Activated naive CD8-positive, alpha-beta T cell treated with anti-CD3 and anti-CD28 coated beads, Interleukin-2, amount 50 U/mL, for 16 hours (primary cell): ENCODE data around the gene RAD51B.

Experiments used
- DNase-seq: peaks from one replicate; pipeline ENCODE4 v3.0.0-alpha.2; 2020; ENCODE audit warnings: low read depth, low spot score

RAD51B gene

GRCh38 chr14:68322940-68323620 is 503.5 kb downstream of the RAD51B start:
- no peak for DNase-seq

DNA sequence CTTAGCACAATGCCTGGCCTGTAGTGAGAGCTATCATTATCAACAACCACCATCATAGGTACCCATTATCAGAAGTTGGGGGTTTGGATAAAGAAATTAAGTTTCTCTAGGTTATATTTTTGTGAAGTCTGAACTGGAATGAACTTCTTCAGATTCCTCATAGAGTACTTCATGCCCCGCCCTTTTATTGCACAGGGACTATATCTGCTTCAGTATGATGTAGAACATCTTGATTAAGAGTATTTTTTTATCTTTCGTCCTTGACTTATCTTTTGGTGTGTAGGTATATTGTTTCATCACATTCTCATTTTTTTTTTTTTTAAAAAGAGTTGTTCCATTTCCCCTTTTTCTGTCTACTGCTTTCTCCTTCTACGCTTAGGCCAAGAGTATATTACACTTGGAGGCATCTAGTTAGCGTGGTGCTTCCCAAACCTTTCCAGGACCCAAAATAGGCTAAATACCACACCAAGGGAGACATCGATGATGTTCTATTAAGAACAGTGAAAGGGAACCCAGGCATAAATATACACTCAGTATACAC is 505.8 kb downstream of the RAD51B start:
- DNase-seq, result no peak

DNA sequence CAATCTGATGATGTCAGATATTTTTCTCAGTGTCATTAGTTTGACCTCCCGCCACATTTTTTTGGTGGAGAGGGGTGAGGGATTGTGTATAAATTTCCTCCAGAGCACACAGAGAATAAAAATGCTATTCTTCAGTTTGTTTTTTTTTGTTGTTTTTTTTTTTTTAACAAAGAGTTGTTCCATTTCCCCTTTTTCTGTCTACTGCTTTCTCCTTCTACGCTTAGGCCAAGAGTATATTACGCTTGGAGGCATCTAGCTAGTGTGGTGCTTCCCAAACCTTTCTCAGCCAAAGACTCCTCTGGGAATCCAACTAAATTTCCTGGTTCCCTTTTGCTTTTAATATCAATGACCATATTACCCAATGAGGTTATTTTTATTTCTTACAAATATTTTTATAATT is 507.7 kb downstream of the RAD51B start:
- DNase-seq, result no peak

- no peak for DNase-seq
These were observed 508.9 kb downstream of the RAD51B start for GRCh38 chr14:68328509-68328908.

GRCh38 chr14:68331426-68331825 is 511.8 kb downstream of the RAD51B start:
- DNase-seq, result no peak

GRCh38 chr14:68331991-68332390 is 512.4 kb downstream of the RAD51B start:
- no peak for DNase-seq

- no peak for DNase-seq
These were observed 513.7 kb downstream of the RAD51B start for GRCh38 chr14:68333262-68333661.

DNA sequence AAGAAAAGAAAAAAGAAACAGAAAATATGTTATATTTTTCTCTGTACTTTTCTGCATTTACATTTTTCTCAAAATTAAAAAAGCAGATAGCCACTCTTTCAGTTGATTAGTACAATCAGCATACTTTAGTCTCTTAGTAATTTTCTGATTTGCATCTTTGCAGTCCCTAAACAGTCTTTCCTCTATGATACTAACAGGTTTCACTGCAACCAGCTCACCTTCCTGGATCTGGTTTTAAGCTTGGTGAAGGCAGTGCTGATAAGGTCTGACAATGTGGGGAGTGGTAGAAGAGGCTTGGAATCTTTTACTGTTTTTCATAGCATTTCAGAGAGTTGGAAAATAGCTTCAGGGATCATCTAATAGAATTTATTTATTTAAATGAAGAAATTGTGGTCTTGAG is 515.7 kb downstream of the RAD51B start:
- no peak for DNase-seq

DNA sequence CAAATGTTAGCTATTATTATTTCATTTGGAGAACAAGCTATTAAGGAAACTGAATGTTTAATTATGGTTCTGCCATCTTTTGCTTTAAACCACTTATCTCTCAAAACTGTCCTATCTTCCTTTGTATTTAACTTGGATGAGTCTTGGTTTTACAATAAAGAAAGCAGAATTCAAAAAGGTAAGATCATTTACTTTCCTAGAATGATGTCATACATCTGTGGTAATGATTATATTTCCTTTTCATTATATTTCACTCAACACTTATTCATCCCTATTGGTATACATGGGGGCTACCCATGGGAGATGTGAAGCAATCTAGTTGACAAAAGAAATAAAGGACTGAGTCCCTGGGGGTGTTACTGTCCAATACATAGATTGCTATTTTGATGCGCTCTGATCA is 516.6 kb downstream of the RAD51B start:
- DNase-seq, result no peak

- no peak for DNase-seq
These were observed 517.7 kb downstream of the RAD51B start for GRCh38 chr14:68337279-68337678.

DNA sequence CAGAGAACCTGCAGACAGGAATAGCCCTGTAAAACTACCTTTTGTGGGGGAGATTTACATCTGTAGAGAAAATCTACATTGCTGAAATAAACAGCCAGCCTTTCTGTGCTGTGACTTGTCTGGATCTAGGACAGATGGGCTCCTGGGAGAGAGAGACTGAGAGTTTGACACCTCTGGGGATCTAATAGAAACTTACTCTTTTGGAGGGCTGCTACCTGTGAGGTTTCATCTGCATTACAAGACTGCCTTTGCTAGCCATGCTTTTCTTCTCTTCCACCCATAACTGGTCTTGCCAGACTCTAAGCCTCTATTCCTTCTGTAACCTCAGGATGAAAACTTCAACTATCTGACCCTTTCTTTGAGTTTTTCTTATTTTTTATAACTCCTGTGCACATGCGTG is 520.7 kb downstream of the RAD51B start:
- DNase-seq, result no peak

- DNase-seq, result no peak
These were observed 522.0 kb downstream of the RAD51B start for GRCh38 chr14:68341411-68342212.

DNA sequence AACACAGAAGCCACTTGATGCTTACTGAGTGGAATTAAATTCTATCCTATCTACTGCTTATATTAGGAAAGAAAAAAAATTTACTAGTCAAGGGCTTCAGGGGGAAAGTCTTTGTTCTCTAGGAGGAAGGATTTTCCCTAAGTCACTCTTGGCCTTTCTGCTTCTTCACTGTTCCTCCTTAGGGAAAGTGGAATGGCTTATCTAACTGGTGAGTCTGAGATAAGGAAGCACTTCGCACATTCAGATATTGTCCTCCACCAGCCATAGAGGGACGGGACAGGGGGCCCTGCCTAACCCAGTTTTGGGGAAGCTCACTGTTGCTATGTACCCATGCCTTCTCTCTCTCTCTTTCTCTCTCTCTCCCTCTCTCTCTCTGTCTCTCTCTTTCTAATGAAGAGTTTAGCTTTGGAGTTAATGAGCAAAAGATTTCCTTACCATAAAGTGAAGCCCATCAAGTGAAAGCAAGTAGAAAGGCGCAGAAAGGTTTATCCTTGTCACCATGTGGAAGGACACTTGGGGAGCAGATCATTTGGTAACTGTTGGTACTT is 522.7 kb downstream of the RAD51B start:
- DNase-seq, result no peak

- no peak for DNase-seq
These were observed 524.0 kb downstream of the RAD51B start for GRCh38 chr14:68343534-68344118.

DNA sequence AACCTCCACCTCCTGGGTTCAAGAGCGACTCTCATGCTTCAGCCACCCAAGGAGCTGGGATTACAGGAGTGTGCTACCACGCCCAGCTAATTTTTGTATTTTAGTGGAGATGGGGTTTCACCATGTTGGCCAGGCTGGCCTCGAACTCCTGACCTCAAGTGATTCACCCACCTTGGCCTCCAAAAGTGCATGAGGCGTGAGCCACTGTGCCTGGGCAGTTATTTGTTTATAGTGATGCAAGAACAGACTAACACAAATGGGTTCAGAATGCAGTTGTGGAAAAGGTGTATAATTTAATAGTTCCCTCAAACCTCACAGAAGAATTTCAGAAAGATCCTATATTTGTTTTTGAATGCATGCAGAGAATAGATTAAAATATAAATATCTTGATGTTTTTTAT is 526.2 kb downstream of the RAD51B start:
- no peak for DNase-seq

GRCh38 chr14:68346556-68347343 is 527.2 kb downstream of the RAD51B start:
- no peak for DNase-seq

- no peak for DNase-seq
These were observed 530.5 kb downstream of the RAD51B start for GRCh38 chr14:68349900-68350629.

GRCh38 chr14:68355415-68355814 is 535.8 kb downstream of the RAD51B start:
- no peak for DNase-seq

DNA sequence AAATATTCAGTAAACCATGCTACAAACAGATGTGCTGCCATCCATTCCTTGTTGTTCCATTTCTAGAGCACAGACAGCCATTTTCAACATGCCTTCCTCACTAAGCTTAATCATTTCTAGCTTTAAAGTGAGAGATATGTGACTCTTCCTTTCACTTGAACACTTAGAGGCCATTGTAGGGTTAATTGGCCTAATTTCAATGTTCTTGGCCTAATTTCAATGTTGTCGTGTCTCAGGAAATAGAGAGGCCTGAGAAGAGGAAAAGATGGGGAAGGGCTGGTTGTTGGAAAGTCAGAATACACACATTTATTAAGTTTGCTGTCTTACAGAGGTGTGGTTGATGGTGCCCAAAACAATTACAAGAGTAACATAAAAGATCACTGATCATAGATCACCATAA is 538.2 kb downstream of the RAD51B start:
- DNase-seq, result no peak

DNA sequence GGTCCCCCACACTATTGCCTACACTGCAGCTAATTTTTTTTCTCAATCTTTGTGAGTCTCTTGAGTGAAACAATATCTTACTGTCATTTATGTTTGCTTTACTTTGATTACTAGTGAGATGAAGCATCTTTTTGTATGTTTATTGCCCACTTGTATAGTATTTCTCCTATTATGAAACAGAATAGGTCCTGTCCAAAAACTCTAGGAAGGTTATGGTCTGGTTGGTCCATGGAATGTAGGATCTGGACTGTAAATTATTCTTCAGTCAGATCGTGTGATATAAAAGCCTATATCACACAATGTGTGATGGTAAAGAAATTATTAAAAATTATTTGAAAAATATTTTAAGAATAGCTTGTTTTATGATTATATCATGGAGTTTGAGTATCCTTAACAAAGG is 538.9 kb downstream of the RAD51B start:
- DNase-seq, result no peak
